Lower leg skin (tissue), 4 donors: ENCODE data around the gene HUNK. TPM values are rescaled to one million over a fixed set of nuclear protein-coding genes. Genes with fewer than 3 reads are reported as not detected.
"Not testable (repeated sequence)": the region's sequence is repeated elsewhere in the genome, so short reads cannot be mapped to it uniquely, and the experiment has no call there.

ENCODE experiments used
- DNase-seq, 2 donors: peaks; one replicate each; pipeline ENCODE4 v3.0.0-alpha.2; 2019; ENCODE audit warnings: low spot score in 2 of 2
- H3K4me3 ChIP-seq: fragments of 200-600 bp; sonication (generic); 2 replicates; pipeline ENCODE4 v1.5.1; 2017; ENCODE audit warnings: mild to moderate bottlenecking, low read depth; ENCODE audit not compliant: poor library complexity, severe bottlenecking
- CTCF ChIP-seq, 3 donors: fragments of 450-650 bp; IDR thresholded peaks; one replicate each; pipeline ENCODE4 v1.5.1; 2016; ENCODE audit warnings: antibody characterized with exemption in 3 of 3, mild to moderate bottlenecking in 3 of 3, moderate library complexity in 2 of 3
- POLR2A ChIP-seq, 2 donors: fragments of 450-650 bp; IDR thresholded peaks; one replicate each; pipeline ENCODE4 v1.6.1; 2016 to 2017; ENCODE audit warnings: antibody characterized with exemption in 2 of 2, mild to moderate bottlenecking in 1 of 2, moderate library complexity in 1 of 2
- WGBS, 2 donors: methylation state at CpG; one replicate each; pipeline ENCODE4 v1.1.5; 2018; 5-methylcytosine and 5-hydroxymethylcytosine counted together
- intact Hi-C: fragments of 100-400 bp; cut with DNase I; formaldehyde crosslinking; loops from one replicate; pipeline ENCODE4 v1.15.0; 2023; ENCODE audit warnings: low total_unique reads
- total RNA-seq, 4 donors: library from RNA; depleted of rRNA; stranded (reverse); fragments of >200 nt; gene quantifications; one replicate each; pipeline ENCODE4 v1.1.0, GENCODE V29; 2016

HUNK gene
- total RNA-seq, 4 donors from 2014 or later = 2.8 to 4.0 (median 3.5) TPM

DNA sequence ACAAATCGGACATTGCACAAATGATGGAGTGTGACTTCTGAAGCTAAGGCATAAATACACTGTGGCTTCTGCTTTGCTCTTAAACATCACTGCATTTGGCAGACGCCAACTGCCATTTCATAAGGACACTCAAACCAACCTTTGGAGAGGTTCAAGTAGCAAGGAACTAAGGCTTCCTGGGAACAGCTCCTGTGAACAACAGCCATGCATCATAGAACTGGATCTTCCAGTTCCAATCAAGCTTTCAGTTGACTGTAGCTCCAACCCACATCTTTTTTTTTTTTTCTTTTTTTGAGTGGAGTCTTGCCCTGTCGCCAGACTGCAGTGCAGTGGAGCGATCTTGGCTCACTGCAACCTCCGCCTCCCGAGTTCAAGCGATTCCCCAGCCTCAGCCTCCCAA is 10.7 kb upstream of the HUNK start:
- intact Hi-C loops = loop anchor here (10.0 kb wide), 1 partner anchor 743 kb away; no protein-coding TSS in a partner anchor

DNA sequence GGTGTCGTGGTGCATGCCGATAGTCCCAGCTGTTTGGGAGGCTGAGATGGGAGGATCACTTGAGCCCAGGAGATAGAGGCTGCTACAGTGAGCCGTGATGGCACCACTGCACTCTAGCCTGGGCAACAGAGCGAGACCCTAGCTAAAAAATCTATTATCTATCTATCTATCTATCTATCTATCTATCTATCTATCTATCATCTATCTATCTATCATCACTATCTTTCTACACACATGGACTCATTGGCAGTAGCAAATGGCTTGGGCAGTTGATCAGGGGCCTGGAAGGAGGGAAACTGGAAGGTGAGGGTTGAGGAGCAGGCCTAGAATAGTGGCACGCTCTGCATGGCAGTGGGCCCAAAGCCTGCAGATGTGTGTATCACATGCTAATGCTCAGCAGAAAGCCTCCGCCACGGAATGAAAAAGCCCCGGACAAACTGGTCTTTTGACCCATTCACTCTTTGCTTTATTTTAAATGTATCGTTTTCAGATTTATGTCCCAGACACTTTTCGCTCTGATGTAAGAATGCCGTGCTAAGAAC is 7.3 kb upstream of the HUNK start:
- 73 to 76% methylated on average over 11 of the region's 11 CpGs for WGBS, 2 donors
- intact Hi-C loops = loop anchor here (5.0 to 10.0 kb wide), 2 partner anchors 392 to 739 kb away; no protein-coding TSS in a partner anchor
- DNase-seq = peak in 1 of 2 donors; percentile 76
- TF ChIP-seq POLR2A (IDR thresholded peaks at IDR 0.05) (no peak), CTCF (IDR thresholded peaks at IDR 0.05) (no peak)
- H3K4me3 ChIP-seq = no peak overlapping the region

More for the DNA sequence above, 10.7 kb upstream of the HUNK start:
- TF ChIP-seq POLR2A (IDR thresholded peaks at IDR 0.05) (no peak), CTCF (IDR thresholded peaks at IDR 0.05) (no peak)
- H3K4me3 ChIP-seq = no peak overlapping the region
- DNase-seq = no peak
- 80 to 82% methylated on average over 6 to 7 of the region's 7 CpGs for WGBS, 2 donors

DNA sequence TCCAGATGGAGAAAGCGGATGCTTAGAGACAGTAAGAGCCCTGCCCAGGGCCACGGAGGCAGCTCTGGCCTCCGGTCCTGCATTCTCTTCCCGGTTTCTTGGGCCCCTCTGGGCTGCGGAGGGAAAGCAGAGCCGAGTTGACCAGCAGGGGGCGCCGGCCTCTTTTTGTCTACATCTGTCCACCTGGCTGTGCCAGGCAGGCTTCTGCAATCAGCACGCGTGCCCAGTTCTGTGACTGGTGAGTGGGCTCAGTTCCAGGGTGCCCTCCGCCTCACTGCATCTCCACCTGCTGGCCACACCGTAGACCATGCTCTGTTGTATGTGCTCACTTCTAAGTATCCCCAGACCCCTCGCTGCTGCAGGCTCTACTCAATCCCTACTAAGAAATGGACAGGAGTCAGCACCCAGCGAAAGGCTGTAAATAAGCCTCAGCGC is 6.7 kb upstream of the HUNK start:
- peak; percentile 75 to 96 for DNase-seq
- TF ChIP-seq CTCF (IDR thresholded peaks at IDR 0.05) (peak in 1 of 3 donors; percentile 26), POLR2A (IDR thresholded peaks at IDR 0.05) (no peak)
- 17 to 28% methylated on average over 11 to 15 of the region's 15 CpGs for WGBS, 2 donors
- intact Hi-C loops = loop anchor here (5.0 to 10.0 kb wide), 2 partner anchors 391 to 739 kb away; no protein-coding TSS in a partner anchor
- H3K4me3 ChIP-seq = no peak overlapping the region

DNA sequence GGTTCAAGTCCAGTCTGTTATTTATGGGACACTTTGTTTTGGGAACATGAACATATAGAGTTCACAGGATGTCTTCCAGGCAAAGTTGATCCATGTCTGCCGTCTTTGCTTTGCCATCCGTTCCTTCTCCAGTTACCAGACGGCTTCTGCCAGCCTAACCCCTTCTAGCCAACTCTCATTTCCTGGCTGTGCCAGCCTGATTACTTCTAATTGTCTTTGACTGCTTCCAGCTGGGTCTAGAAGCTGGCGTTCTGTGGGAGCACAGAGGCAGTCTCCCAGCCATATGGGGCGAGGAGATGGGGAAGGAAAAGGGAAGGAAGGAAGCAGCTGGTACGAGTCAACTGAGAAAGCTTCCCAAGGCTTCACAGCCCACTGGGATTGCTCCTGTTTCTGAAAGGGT is 3.1 kb upstream of the HUNK start:
- TF ChIP-seq CTCF (IDR thresholded peaks at IDR 0.05) (no peak), POLR2A (IDR thresholded peaks at IDR 0.05) (no peak)
- WGBS, 2 donors = 68 to 79% methylated on average over 6 of the region's 6 CpGs
- intact Hi-C loops = loop anchor here (5.0 to 10.0 kb wide), 3 partner anchors 82 to 735 kb away; no protein-coding TSS in a partner anchor
- peak in 1 of 2 donors; percentile 25 for DNase-seq
- no peak overlapping the region for H3K4me3 ChIP-seq

DNA sequence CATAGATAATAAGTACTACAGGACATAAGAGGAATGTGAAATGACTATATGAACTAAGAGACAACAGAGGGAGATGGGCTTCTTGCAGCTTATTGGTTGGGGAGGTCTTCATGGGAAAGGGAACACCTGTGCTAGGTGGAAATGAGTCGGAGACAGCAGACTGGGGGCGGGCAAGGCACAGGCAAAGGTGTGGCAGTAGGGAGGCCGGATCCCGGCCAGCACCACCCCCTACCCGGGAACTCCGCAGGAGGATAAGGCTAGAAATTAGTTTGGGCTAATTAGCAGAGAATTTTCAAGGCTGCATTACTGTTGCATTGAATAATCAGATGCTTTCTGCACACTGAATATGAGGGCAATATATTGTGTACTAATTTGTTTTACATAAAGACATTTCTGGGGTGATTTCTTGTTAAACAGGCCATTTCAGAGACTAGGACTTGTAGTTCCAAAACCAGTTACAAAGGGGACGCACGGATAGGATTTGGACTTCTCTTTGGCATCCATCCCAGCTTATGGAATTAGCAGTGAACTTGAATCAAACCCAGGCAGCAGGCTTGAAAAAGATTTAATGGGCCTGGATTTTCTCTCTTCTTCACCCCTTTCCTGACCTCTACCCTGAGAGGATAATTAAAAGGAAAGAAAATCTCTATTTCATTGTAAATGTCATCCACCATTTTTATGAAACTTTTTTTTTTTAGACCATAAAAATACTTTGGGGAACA is 2.2 kb upstream of the HUNK start:
- WGBS, 2 donors = 68 to 77% methylated on average over 8 of the region's 8 CpGs
- TF ChIP-seq POLR2A (IDR thresholded peaks at IDR 0.05) (no peak), CTCF (IDR thresholded peaks at IDR 0.05) (no peak)
- peak in 1 of 2 donors; percentile 40 for DNase-seq
- no peak overlapping the region for H3K4me3 ChIP-seq
- intact Hi-C loops = loop anchor here (5.0 kb wide), 1 partner anchor 83 kb away; no protein-coding TSS in a partner anchor

DNA sequence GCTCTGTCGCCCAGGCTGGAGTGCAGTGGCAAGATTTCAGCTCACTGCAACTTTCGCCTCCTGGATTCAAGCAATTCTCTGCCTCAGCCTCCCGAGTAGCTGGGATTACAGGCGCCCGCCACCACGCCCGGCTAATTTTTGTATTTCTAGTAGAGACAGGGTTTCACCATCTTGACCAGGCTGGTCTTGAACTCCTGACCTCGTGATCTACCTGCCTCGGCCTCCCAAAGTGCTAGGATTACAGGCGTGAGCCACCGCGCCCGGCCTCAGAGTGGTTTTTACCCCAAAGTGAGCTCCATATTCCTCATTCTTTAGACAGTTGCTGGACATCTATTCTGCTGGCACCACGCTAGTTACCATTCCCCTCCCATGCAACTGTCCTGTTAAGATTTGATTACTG is 1.4 kb upstream of the HUNK start:
- 96 to 97% methylated on average over 14 of the region's 14 CpGs for WGBS, 2 donors
- H3K4me3 ChIP-seq = not testable (repeated sequence)
- intact Hi-C loops = loop anchor here (5.0 kb wide), 1 partner anchor 84 kb away; no protein-coding TSS in a partner anchor
- peak in 1 of 2 donors; percentile 59 for DNase-seq
